Smooth muscle cell (in vitro differentiated cells): ENCODE measurements around the gene THRB. TPM values are rescaled to one million over a fixed set of nuclear protein-coding genes. Genes with fewer than 3 reads are reported as not detected.
"Not testable (repeated sequence)": the region's sequence is repeated elsewhere in the genome, so short reads cannot be mapped to it uniquely, and the experiment has no call there.

Experiments
- DNase-seq: peaks from one replicate; lab custom pipeline; 2025; ENCODE audit not compliant: unreplicated experiment; lab: John Stamatoyannopoulos, UW
- H2AFZ ChIP-seq: fragments of 200-600 bp; sonication (generic); 2 replicates; pipeline ENCODE4 v1.6.0; 2016; ENCODE audit warnings: antibody characterized with exemption, low read depth, mild to moderate bottlenecking
- H3F3A ChIP-seq: fragments of 200-600 bp; sonication (generic); 2 replicates; pipeline ENCODE4 v1.6.0; 2017; ENCODE audit warnings: antibody characterized with exemption, low read depth
- H3K27ac ChIP-seq: fragments of 200-600 bp; sonication (generic); 2 replicates; pipeline ENCODE4 v1.5.1; 2016; ENCODE audit warnings: low read depth, mild to moderate bottlenecking
- H3K27me3 ChIP-seq: fragments of 200-600 bp; sonication (generic); 2 replicates; pipeline ENCODE4 v1.6.1; 2016; ENCODE audit warnings: low read depth, mild to moderate bottlenecking
- H3K36me3 ChIP-seq: fragments of 200-600 bp; sonication (generic); 2 replicates; pipeline ENCODE4 v1.5.1; 2016; ENCODE audit warnings: low read depth
- H3K4me1 ChIP-seq: fragments of 200-600 bp; sonication (generic); 2 replicates; pipeline ENCODE4 v1.5.1; 2016; ENCODE audit warnings: low read depth
- H3K4me2 ChIP-seq: fragments of 200-600 bp; sonication (generic); 2 replicates; pipeline ENCODE4 v1.6.0; 2016; ENCODE audit warnings: mild to moderate bottlenecking
- H3K4me3 ChIP-seq: fragments of 200-600 bp; sonication (generic); 2 replicates; pipeline ENCODE4 v1.5.1; 2016; ENCODE audit warnings: mild to moderate bottlenecking
- H3K79me2 ChIP-seq: fragments of 200-600 bp; sonication (generic); 2 replicates; pipeline ENCODE4 v1.6.0; 2016; ENCODE audit warnings: low read depth, mild to moderate bottlenecking
- H3K9ac ChIP-seq: fragments of 200-600 bp; sonication (generic); 2 replicates; pipeline ENCODE4 v1.6.0; 2016; ENCODE audit warnings: low read depth
- H3K9me3 ChIP-seq: fragments of 200-600 bp; sonication (generic); replicated peaks from 2 replicates; pipeline ENCODE4 v1.5.1; 2016; ENCODE audit warnings: low read depth
- H4K20me1 ChIP-seq: fragments of 200-600 bp; sonication (generic); 2 replicates; pipeline ENCODE4 v1.6.0; 2016; ENCODE audit warnings: low read depth
- CTCF ChIP-seq: fragments of 200-600 bp; sonication (generic); IDR thresholded peaks from 2 replicates; pipeline ENCODE4 v1.5.1; 2017; ENCODE audit warnings: borderline replicate concordance, mild to moderate bottlenecking, antibody characterized with exemption; ENCODE audit not compliant: insufficient read depth, poor library complexity, severe bottlenecking
- WGBS: methylation state at CpG from one replicate; pipeline ENCODE4 v1.1.7; 2016; ENCODE audit warnings: low lambda C conversion rate; 5-methylcytosine and 5-hydroxymethylcytosine counted together
- polyA plus RNA-seq: library from polyadenylated mRNA; unstranded; fragments of >200 nt; fragmentation: Nextera tagmentation; extraction: Ambion mirVana; gene quantifications from 2 replicates; pipeline ENCODE4 v1.2.1, GENCODE V29; 2016
- total RNA-seq: library from RNA; depleted of rRNA; stranded (reverse); fragments of >200 nt; gene quantifications from 2 replicates; pipeline ENCODE4 v1.2.3, GENCODE V29; 2014

THRB gene
- total and polyA plus RNA-seq, 2 experiments from 2014 or later, result 5.6 to 43.8 TPM

- Histone ChIP-seq H2AFZ (no peak overlapping the region), H4K20me1 (peaks cover 3% of the 10 kb centered on the region), H3K27me3 (peaks cover 10% of the 10 kb centered on the region), H3K9me3 (no peaks in the 10 kb centered on the region), H3K36me3 (peaks cover 2% of the 10 kb centered on the region), H3K4me1 (no peaks in the 10 kb centered on the region), H3K4me2 (no peak overlapping the region), H3K4me3 (no peak overlapping the region), H3K79me2 (no peaks in the 10 kb centered on the region), H3K9ac (no peak overlapping the region), H3K27ac (no peak overlapping the region), H3F3A (no peaks in the 10 kb centered on the region)
- no peak for TF ChIP-seq CTCF
- WGBS, result 94% methylated on average over 2 of the region's 2 CpGs
- DNase-seq, result no peak
Measured at GRCh38 chr3:24426896-24427295, 67.8 kb downstream of the THRB start.

GRCh38 chr3:24420829-24421228 lies 73.8 kb downstream of the THRB start:
- H4K20me1 ChIP-seq, result peaks cover 34% of the 10 kb centered on the region
- not testable (repeated sequence) for H3F3A ChIP-seq, H3K4me2 ChIP-seq, H3K4me3 ChIP-seq, H3K27me3 ChIP-seq, H3K27ac ChIP-seq, H3K36me3 ChIP-seq, H3K4me1 ChIP-seq, H3K9ac ChIP-seq, H3K9me3 ChIP-seq, DNase-seq, H3K79me2 ChIP-seq, H2AFZ ChIP-seq
- 95% methylated on average over 1 of the region's 1 CpG for WGBS

GRCh38 chr3:24420224-24420623 lies 74.4 kb downstream of the THRB start:
- Histone ChIP-seq H3K79me2 (no peaks in the 10 kb centered on the region), H2AFZ (no peak overlapping the region), H3K4me2 (no peak overlapping the region), H3K36me3 (no peaks in the 10 kb centered on the region), H4K20me1 (peaks cover 34% of the 10 kb centered on the region), H3K4me3 (no peak overlapping the region), H3K9ac (no peak overlapping the region), H3K4me1 (no peaks in the 10 kb centered on the region), H3F3A (no peaks in the 10 kb centered on the region), H3K27me3 (no peaks in the 10 kb centered on the region), H3K9me3 (no peaks in the 10 kb centered on the region), H3K27ac (no peak overlapping the region)
- no peak for DNase-seq
- WGBS, result 29% methylated on average over 2 of the region's 2 CpGs
- no peak for TF ChIP-seq CTCF

GRCh38 chr3:24419067-24419791 lies 75.4 kb downstream of the THRB start:
- Histone ChIP-seq H3K9ac (no peak overlapping the region), H4K20me1 (peaks cover 37% of the 10 kb centered on the region), H3K4me3 (no peak overlapping the region), H3K4me1 (no peaks in the 10 kb centered on the region), H3K79me2 (peaks cover 2% of the 10 kb centered on the region), H3K4me2 (no peak overlapping the region), H3K36me3 (no peaks in the 10 kb centered on the region), H3K9me3 (no peaks in the 10 kb centered on the region), H3F3A (no peaks in the 10 kb centered on the region), H3K27me3 (no peaks in the 10 kb centered on the region), H2AFZ (no peak overlapping the region), H3K27ac (no peak overlapping the region)
- WGBS, result 97% methylated on average over 3 of the region's 3 CpGs
- TF ChIP-seq CTCF, result no peak
- no peak for DNase-seq
